Measurements from ENCODE around the gene ADH1B. TPM values are rescaled to one million over a fixed set of nuclear protein-coding genes. Genes with fewer than 3 reads are reported as not detected.
A peak's percentile ranks its signal among the peaks of the same experiment; 100 is the strongest.
"Not testable (repeated sequence)": the region's sequence is repeated elsewhere in the genome, so short reads cannot be mapped to it uniquely, and the experiment has no call there.

ADH1B gene
- total RNA-seq, 4 donors from 2014 or later, result 247 to 331 (median 292) TPM

- DNase-seq (ENCODE audit: low spot score in 2 of 2), result no peak
- 90 to 91% methylated on average over 3 of the region's 3 CpGs for WGBS, 2 donors
- intact Hi-C loops (cut with DNase I; ENCODE audit: low total_unique reads), result no loop called here
Measured at GRCh38 chr4:99330648-99331047, 9.4 kb upstream of the ADH1B start.

DNA sequence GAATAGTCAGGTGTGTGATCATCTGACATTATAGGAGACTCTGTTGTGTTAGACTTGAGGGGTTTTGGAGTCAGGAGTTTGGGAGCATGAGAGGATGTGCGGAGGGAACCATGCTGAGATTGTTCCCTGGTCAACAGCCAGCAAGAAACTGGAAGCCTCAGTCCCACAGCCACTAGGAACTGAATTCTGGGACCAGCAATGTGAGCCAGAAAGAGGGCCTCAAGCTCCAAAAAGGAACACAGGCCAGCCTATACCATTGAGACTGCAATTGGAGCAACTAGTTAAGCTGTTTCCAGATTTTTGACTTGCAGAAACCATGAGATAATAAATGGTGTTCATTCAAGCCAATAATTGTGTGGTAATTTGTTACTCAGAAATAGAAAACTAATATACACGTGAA, 8.7 kb upstream of the ADH1B start:
- no peak for TF ChIP-seq CTCF (IDR thresholded peaks at IDR 0.05)
- TF ChIP-seq POLR2A (IDR thresholded peaks at IDR 0.05), result no peak
- 70 to 73% methylated on average over 2 of the region's 2 CpGs for WGBS, 2 donors
- DNase-seq (ENCODE audit: low spot score in 2 of 2), result no peak
- H3K4me3 ChIP-seq (ENCODE audit: low read depth, poor library complexity, severe bottlenecking), result no peak overlapping the region
- intact Hi-C loops (cut with DNase I; ENCODE audit: low total_unique reads), result no loop called here

More at GRCh38 chr4:99330648-99331047, 9.4 kb upstream of the ADH1B start:
- H3K4me3 ChIP-seq (ENCODE audit: low read depth, poor library complexity, severe bottlenecking), result no peak overlapping the region
- TF ChIP-seq CTCF (IDR thresholded peaks at IDR 0.05) (no peak), POLR2A (IDR thresholded peaks at IDR 0.05) (no peak)

- intact Hi-C loops (cut with DNase I; ENCODE audit: low total_unique reads), result no loop called here
- DNase-seq (ENCODE audit: low spot score in 2 of 2), result peak; percentile 86 to 87
- 18 to 21% methylated on average over 3 of the region's 3 CpGs for WGBS, 2 donors
Measured at GRCh38 chr4:99324979-99325378, 3.8 kb upstream of the ADH1B start.

DNA sequence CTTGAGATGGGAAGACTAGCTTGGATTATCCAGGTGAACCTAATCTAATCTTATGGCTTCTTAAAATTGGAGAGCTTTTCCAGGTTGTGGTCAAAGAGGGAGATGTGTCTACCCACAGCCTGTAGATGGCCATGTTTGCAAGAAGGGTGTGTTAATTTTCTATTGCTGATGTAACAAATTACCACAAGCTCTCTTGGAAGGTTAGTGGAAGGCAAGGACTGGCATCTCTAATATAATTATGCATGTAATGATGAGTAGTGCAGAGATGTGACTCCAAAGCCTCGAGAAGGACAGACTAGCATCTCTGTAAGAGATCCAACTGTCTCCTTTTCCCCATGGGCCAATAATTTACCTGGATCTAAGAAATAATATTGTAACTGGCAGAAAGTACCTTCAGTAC, 3.2 kb upstream of the ADH1B start:
- WGBS, 2 donors, result 21 to 26% methylated on average over 1 of the region's 1 CpG
- TF ChIP-seq POLR2A (IDR thresholded peaks at IDR 0.05), result no peak
- TF ChIP-seq CTCF (IDR thresholded peaks at IDR 0.05), result no peak
- no peak for DNase-seq (ENCODE audit: low spot score in 2 of 2)
- intact Hi-C loops (cut with DNase I; ENCODE audit: low total_unique reads), result no loop called here
- H3K4me3 ChIP-seq (ENCODE audit: low read depth, poor library complexity, severe bottlenecking), result no peak overlapping the region

More at GRCh38 chr4:99324979-99325378, 3.8 kb upstream of the ADH1B start:
- no peak for TF ChIP-seq POLR2A (IDR thresholded peaks at IDR 0.05)
- no peak for TF ChIP-seq CTCF (IDR thresholded peaks at IDR 0.05)
- H3K4me3 ChIP-seq (ENCODE audit: low read depth, poor library complexity, severe bottlenecking), result no peak overlapping the region

GRCh38 chr4:99323756-99324155, 2.6 kb upstream of the ADH1B start:
- WGBS, 2 donors, result 93 to 95% methylated on average over 1 of the region's 1 CpG
- no peak for TF ChIP-seq CTCF (IDR thresholded peaks at IDR 0.05)
- no peak for TF ChIP-seq POLR2A (IDR thresholded peaks at IDR 0.05)
- peak in 1 of 2 donors; percentile 74 for DNase-seq (ENCODE audit: low spot score in 2 of 2)
- intact Hi-C loops (cut with DNase I; ENCODE audit: low total_unique reads), result no loop called here
- no peak overlapping the region for H3K4me3 ChIP-seq (ENCODE audit: low read depth, poor library complexity, severe bottlenecking)

GRCh38 chr4:99317811-99318210, 3.4 kb downstream of the ADH1B start:
- H3K4me3 ChIP-seq (ENCODE audit: low read depth, poor library complexity, severe bottlenecking); intact Hi-C loops (cut with DNase I; ENCODE audit: low total_unique reads); DNase-seq (ENCODE audit: low spot score in 2 of 2): not testable (repeated sequence)
- WGBS, 2 donors, result 88 to 94% methylated on average over 8 of the region's 8 CpGs
